GM18520 (cell line): Measurements from ENCODE around the gene FADD.
"Not testable (repeated sequence)": the region's sequence is repeated elsewhere in the genome, so short reads cannot be mapped to it uniquely, and the experiment has no call there.

Experiments used
- ATAC-seq: cut with Tn5 transposase; IDR thresholded peaks from one replicate; pipeline ENCODE4 v1.9.1; 2021; ENCODE audit not compliant: unreplicated experiment

Gene FADD

DNA sequence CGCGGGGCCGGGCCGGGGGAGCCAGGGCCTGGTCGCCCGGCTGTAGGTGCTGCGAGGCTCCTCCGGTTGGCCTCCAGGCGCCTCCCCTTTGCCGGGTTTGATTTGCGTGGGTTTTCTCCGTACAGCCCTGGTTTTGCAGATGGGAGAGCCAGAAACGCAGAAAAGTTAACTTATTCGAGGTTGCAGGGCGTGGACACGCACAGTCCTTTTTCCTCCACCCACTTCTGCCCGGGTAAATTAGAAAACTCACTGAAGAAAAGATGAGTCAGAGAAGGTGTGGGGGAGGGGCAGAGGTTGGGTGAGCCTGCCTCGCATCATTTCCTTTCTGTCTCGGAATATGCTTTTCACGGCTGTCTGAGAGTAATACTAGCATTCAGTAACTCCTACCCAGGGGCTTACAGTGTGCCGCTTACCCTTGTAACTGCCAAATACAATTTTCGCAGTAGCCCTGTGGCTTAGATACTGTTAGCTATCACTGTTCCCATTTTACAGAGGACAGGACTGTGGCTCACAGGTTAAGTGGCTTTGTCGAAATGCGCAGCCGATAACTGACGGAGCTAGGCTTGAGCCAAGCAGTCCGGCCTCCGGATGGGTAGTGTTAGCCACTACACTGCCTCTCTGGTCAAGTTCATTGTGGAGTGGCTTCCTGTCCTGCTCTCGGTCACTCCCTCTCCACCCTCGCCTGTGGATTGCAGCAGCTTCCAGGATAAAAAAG lies 812 bp downstream of the FADD start:
- peak; percentile 18 for ATAC-seq

DNA sequence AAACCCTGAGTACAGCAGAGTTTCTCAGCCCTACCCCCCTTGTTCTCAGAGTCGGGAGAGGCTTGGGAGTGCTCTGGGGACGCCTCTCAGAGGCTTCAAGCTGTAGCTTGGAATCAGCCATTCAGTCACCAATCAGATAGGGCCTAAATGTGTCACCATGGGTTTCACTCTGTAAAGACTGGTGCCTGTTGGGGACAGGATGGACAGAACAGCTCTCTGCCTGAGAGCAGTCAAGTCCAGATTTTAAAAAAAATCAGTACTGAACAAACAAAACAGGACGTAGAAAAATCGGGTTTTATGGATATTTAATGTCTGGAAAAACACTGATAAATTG lies 1.3 kb downstream of the FADD start:
- no peak for ATAC-seq

DNA sequence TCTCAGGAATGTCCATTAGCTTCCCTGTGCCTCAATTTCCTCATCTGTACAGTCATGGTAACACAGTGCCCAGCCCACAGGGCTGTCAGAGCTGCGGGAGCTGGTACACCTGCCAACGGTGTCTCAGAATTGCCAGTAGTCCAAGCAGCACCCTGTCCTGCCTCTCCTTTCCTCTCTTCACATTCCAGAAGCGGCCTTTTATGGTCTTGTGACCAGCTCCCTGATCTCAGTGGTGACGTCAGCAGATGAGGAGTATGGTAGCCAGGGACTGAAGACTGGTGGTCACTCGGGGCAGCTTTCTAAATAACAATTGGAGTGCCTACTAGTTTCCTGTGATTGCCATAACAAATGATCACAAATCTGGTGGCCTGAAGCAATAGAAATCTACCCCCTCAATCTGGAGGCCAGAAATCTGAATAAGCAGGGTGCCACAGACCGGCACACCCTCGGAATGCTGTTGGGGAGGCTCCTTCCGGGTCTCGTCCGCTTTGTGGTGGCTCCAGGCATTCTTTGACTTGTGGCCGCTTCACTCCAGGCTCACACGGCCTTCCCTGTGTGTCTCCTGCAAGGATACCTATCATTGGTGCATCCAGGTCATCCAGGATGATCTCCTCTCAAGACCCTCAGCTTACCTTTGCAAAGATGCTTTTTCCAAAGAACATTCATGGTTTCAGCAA lies 2.1 kb downstream of the FADD start:
- no peak for ATAC-seq

DNA sequence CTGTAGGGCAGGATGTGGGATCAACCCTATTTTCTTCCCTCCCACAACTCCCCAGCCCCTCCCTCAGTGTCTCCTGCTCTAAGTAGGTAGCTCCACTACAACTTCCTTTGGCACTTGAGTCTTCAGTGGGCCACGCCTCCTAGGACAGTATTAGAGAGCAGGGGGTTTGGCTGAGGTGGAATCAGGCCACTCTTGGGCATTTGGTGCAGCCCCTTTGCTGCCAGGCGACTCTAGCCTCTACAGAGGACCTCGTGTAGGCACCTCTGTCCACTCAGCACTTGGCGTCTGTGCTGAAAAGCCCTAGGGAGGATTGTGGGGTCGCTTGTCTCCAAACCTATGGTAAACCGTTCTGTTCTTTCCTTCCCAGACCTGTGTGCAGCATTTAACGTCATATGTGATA lies 2.7 kb downstream of the FADD start:
- ATAC-seq = no peak

DNA sequence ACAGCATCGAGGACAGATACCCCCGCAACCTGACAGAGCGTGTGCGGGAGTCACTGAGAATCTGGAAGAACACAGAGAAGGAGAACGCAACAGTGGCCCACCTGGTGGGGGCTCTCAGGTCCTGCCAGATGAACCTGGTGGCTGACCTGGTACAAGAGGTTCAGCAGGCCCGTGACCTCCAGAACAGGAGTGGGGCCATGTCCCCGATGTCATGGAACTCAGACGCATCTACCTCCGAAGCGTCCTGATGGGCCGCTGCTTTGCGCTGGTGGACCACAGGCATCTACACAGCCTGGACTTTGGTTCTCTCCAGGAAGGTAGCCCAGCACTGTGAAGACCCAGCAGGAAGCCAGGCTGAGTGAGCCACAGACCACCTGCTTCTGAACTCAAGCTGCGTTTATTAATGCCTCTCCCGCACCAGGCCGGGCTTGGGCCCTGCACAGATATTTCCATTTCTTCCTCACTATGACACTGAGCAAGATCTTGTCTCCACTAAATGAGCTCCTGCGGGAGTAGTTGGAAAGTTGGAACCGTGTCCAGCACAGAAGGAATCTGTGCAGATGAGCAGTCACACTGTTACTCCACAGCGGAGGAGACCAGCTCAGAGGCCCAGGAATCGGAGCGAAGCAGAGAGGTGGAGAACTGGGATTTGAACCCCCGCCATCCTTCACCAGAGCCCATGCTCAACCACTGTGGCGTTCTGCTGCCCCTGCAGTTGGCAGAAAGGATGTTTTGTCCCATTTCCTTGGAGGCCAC lies 3.3 kb downstream of the FADD start:
- ATAC-seq = no peak

DNA sequence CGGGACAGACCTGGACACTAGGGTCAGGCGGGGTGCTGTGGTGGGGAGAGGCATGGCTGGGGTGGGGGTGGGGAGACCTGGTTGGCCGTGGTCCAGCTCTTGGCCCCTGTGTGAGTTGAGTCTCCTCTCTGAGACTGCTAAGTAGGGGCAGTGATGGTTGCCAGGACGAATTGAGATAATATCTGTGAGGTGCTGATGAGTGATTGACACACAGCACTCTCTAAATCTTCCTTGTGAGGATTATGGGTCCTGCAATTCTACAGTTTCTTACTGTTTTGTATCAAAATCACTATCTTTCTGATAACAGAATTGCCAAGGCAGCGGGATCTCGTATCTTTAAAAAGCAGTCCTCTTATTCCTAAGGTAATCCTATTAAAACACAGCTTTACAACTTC lies 3.9 kb downstream of the FADD start:
- no peak for ATAC-seq

DNA sequence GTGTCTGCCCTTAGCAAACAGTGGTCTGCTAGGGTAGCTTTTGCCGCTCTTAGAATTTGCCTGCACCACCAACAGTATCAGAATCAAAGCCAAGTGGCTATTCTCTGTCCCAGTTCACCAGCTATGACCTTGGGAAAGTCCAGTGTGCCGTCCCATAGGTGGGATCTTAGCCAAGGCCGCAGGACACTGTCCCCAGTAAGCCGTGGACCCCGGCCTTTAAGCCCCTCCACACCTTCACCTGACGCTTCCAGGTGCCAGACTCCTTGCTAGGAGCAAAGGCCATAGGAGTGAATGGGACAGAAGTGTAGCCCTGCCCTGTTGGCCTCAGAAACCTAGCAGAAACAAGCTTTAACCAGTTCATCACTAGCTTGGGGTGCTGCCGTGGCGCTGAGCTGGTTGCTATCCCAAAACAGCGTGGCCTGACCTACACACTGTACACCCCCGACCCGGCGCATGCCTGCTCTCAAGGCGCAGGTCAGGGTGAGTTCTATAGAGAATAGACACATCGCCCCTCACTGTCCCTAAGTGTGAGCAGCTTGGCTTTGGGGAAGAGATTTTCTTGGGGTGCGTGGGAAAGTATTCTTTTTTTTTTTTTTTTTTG lies 4.5 kb downstream of the FADD start:
- no peak for ATAC-seq

DNA sequence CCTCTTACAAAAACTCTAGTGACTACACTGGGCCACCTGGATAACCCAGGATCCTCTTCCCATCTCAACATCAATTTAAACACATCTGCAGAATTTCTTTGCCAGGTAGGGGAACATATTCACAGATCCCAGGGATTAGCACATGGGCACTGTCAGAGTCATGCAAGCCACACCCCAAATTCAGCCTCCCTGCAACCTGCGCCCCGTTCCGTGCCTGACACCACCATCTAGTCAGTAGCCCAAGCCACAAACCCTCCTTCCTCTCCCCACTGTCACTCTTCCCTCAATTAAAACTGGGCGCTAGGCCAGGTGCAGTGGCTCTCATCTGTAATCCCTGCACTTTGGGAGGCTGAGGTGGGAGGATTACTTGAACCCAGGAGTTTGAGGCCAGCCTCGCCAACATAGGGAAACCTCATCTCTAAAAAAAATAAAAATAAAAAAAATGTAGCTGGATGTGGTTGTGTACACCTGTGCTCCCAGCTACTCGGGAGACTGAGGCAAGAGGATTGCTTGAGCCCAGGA lies 6.4 kb downstream of the FADD start:
- ATAC-seq = no peak

DNA sequence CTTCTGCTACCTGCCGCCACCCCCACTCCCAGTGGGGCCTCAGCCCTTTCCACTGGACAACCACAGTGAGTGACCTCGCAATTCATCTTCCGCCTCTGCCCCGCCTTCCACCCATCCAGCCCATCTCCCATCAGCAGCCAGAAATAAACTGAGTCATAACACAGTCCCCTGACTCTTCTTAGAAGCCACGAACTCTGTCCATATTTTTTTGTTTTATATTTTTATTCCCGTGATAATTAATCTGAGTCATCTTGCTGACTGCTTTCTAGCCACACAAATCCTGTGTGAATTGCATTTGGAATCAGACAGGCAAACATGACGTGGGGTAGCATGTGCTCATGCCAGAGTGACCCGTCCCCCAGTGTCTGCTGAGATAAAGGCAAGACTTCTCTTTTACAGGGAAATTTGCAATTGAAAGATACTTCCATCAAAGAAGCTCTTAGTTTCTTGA lies 7.0 kb downstream of the FADD start:
- no peak for ATAC-seq

DNA sequence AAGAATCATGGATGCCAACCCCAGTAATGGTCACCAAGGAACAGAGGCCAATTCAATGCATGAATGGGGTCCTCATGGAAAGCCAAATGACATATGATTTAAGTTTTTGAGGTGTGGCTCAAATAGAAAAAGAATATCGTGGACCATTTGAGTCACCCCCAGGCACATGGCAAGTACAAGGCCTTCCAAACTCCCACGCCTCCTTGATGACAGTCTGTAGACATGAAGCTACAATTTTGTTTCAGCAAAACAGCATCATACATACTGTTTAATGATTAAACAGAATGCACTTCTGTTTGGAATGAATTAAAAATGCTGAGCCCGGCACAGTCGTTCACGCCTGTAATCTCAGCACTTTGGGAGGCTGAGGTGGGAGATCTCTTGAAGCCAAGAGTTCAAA lies 7.4 kb downstream of the FADD start:
- no peak for ATAC-seq

DNA sequence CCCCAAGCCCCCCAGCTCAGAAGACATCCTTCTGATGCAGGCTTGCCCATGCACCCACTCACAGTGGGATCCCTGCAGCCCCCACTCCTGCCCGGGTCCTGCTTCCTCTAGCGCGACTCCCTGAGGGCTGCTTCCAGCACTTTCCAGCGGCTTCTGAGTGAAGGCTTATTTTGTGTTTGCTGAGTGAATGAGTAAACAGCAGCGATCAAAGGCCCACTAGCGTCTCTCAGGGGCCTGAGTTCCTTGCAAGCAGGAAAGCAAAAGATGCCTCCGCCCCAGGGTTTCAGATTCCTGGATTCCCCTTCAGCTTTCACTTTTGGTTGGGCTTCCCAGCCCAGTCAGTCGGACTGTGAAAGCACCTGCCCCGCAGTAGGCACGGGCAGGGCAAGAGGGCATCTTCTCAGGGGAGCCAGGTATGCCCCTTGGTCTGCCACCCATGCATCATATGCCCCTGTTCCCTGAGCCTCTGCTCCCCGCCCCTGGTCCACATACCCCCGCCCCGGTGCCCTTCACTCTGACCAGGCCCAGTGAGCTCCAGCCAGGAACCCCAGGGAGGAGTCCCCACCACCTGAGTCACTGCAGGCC lies 9.2 kb downstream of the FADD start:
- no peak for ATAC-seq

DNA sequence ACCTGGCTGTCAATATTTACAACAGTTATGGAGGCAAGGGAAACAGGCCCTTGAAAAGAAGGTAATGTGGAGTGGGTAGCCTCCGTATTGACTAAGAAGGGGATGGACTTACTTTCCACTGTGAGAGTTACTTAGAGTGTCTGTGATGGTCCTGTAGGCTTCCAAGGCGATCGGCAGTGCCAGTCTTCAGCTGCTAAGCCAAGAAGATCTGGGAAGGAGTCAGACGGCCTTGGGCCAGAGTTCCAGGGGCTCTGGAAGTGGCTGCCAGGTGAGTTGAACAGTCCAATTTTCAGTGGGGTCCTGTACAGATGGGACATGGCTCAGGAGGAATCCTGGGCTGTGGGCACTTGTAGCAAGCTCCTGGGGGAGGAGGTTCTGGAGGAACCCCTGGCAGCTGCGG lies 14.3 kb downstream of the FADD start:
- ATAC-seq = not testable (repeated sequence)

DNA sequence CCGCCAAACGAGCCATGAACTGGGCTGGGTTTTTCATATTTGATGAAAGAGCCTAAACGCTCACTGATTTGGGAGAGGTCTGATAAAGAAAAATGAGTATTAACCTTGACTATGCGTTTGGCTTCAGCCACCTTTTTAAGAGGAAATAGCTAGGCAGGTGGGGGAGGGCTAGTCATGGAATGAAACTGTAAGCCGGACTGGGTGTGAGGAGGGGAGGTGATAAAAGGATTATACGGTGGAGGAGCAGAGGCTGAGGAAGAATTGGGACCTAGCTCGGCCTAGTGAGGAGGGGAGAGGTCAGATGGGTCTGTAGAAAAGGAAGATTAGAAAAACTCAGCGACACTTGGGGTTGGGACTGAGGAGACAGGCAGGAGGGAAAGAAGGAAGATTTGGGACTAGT lies 15.0 kb downstream of the FADD start:
- ATAC-seq = not testable (repeated sequence)

DNA sequence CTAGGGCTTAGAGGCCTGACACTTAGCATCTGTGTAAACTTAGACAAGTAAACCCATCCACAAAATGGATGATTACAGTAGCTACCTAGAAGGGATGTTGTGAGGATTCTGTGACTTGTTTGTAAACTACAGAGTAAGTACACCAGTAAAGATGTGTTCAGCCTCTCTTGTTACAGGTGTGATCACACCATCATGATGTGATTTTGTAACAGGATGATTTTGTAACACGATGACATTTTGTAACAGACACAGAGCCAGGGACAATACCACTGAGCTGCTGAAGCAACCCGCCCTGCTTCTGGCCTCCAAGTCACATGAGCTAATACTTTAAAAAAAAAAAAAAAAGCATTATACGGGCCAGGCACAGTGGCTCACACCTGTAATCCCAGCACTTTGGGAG lies 17.0 kb downstream of the FADD start:
- ATAC-seq = no peak

DNA sequence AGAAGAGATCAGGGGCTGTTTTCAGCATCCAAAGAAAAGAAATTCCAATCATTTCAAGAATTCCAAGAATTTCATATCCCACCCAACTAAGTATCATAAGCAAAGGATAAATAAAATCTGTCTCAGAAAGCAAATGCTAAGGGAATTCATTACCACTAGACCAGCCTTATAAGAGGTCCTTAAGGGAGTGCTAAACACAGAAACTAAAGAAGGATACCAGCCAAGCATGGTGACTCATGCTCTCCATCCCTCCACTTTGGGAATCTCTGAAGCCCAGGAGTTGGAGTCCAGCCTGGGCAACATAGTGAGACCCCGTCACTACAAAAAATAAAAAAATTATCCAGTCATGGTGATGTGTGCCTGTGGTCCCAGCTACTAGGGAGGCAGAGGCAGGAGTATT lies 17.8 kb downstream of the FADD start:
- ATAC-seq = no peak

DNA sequence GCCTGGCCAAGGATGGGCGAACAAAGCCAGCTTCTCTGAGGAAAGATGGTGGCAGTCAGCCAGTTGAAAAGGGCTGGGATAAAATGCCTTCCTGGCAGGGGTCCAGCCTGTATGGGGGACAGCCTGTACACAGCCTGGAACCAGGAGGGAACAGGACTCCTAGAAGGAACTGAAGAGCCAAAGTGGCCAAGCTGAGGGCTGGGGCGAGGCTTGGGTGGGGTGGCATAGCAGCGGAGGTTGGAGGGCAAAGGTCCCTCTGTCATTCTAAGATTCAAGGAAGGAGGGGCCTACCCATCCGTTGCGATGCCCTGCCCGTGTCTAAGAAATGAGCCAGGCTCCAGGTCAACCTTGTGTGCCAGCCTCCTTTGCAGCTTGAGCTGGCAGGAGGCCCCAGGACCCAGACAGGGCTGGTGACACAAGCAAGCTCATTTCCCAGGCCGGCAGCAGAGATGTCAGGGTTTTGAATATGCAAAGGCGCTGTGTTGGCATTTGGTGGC lies 22.6 kb downstream of the FADD start:
- ATAC-seq = no peak

DNA sequence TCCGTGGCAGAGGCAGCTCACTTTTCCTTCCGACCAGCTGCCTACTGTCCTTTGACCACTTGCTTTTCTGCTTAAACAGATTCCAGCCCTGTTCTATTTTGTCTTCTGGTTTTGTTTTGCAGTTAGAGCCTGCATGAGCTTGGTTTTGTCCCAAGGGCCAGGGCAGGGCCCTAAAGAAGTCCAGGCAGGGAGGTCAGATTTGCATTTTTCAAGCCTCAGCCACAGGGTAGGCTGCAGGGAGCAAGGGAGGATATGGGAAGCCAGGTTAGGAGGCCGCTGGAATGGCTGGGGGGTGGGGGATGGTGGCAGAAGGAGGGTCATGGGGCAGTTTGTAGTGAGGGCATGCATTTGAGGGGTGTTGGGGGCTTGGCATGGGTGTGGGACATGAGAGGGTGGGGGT lies 23.1 kb downstream of the FADD start:
- ATAC-seq = no peak

DNA sequence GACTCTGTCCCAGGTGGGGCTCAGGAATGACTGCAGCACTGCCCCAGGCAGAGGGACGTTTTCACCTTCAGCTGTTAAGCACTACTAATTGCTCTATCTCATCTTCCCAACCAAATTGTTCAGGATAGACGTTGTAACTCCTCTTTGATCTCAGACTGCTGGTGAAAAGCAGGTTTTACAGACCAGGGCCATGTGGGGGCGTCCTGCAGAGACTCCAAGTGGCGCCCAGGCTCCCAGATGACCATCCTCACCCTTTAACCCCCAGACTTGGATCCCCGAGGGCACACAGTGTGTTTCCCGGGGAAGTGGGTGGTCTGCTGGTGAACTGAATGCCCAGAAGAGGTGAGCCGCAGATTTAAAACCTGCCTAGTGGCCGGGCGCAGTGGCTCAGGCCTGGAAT lies 23.9 kb downstream of the FADD start:
- ATAC-seq = no peak

DNA sequence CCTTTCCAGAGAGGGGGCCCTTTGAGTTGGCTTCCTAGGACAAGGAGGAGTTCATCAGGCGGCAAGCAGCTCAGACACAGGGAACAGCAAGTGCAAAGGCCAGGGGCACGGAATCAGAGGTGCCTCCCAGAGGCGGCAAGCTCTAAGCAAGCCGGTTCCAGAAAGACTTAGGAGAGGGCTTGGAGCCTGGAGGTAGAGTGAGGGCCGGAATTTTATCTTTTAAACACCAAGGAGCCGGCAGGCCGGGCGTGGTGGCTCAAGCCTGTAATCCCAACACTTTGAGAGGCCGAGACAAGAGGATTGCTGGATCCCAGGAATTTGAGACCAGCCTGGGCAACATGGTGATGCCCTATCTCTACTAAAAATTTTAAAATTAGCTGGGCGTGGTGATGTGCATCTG lies 26.6 kb downstream of the FADD start:
- no peak for ATAC-seq

DNA sequence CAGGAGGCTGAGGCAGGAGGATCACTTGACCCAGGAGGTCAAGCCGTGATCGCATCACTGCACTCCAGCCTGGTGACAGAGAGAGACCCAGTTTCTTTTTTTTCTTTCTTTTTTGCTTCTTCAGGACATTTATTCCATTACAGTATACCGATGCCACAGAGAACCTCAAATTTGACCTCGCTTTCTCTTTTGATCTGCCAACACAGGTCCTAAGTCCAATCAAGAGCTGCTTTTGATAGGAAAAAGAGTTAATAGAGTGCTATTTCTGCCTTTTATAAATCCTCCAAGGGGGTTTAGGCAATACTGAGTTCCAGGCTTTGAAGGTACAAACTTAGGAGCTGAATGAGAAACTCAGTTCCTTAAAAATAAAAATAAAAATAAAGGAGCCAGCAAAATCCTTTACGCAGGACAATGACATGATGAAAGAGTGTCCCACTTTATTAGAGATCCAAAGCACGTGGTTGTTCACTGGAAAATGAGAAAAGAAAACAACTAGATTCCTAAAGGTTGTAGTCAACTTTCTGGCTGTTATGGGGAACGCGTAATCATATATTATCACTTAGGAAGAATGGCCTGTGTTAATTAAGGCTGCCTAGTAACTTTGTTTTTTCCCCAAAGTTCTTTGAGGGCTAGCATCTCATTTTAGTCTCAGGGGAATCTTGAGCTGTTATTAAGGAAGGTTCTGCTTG lies 27.2 kb downstream of the FADD start:
- no peak for ATAC-seq
